AG04449 (cell line): ENCODE data around the gene WDFY2.

Experiments used
- CTCF ChIA-PET: fragments of 350-600 bp; formaldehyde crosslinking; extraction: SDS; loops from one replicate; lab custom pipeline; 2021; ENCODE audit warnings: antibody characterized with exemption; lab: Yijun Ruan, JAX
- POLR2A ChIA-PET: fragments of 400-600, 350-600 bp; formaldehyde crosslinking; extraction: SDS; loops from one replicate; lab custom pipeline; 2020; ENCODE audit warnings: antibody characterized with exemption, inconsistent platforms; lab: Yijun Ruan, JAX
- DNase-seq: peaks from one replicate; pipeline ENCODE4 v3.0.0-alpha.2; 2010; ENCODE audit warnings: low read depth, low spot score
- H3K4me3 ChIP-seq: 2 replicates; pipeline ENCODE4 v1.5.1; 2011; ENCODE audit warnings: low read depth, mild to moderate bottlenecking, control low read depth, low read length
- TF ChIP-seq, protein P1 (sequence below): IDR thresholded peaks from one replicate; pipeline ENCODE4 v1.5.1; 2011; ENCODE audit warnings: mild to moderate bottlenecking, moderate library complexity, low read length, control low read depth, inconsistent platforms; ENCODE audit not compliant: insufficient read depth; ENCODE audit errors: missing control alignments

WDFY2 gene

DNA sequence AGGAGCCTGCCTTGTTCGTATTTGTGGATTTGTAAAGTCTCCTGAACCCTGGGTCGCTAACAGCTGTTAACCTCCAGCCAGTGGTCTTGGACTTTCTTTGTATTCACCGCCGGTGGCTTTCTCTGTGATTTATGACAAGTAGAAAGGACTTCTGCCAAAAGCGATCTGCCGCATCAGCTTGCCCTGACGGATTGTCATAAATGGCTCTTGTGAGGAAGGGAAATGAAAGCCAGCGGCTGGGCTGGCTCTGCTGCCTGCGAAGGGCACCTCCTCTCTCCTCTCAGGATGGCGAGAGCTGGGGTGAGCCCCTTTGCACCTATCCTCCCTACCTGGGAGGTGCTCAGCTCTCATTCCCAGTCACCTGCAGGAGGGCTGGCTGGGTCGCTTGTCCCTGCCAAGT, 194.1 kb downstream of the WDFY2 start:
- ChIA-PET CTCF (interaction anchor here (1.1 kb wide), 1 partner anchor 24 kb away, joined by 3 read pairs; no protein-coding TSS in a partner anchor), POLR2A (no interaction called here)
- TF ChIP-seq, protein P1, sequence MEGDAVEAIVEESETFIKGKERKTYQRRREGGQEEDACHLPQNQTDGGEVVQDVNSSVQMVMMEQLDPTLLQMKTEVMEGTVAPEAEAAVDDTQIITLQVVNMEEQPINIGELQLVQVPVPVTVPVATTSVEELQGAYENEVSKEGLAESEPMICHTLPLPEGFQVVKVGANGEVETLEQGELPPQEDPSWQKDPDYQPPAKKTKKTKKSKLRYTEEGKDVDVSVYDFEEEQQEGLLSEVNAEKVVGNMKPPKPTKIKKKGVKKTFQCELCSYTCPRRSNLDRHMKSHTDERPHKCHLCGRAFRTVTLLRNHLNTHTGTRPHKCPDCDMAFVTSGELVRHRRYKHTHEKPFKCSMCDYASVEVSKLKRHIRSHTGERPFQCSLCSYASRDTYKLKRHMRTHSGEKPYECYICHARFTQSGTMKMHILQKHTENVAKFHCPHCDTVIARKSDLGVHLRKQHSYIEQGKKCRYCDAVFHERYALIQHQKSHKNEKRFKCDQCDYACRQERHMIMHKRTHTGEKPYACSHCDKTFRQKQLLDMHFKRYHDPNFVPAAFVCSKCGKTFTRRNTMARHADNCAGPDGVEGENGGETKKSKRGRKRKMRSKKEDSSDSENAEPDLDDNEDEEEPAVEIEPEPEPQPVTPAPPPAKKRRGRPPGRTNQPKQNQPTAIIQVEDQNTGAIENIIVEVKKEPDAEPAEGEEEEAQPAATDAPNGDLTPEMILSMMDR, result no peak
- DNase-seq, result no peak
- no peak overlapping the region for H3K4me3 ChIP-seq

DNA sequence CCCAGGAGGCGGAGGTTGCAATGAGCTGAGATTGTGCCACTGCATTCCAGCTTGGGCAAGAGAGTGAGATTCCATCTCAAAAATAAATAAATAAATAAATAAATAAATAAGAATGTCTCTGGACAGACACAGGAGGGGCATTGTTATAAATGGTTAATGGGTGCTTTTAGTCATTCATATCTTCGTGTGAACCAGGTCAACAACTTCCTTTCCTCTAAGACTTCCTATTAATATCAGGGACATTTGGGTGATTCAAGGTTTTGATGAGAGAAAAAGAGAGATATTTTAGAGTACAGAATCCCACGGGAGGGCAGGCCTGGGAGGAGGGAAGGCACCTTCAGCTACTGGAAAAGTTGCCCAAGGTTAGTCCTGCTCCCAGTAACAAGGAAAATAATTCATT, 195.8 kb downstream of the WDFY2 start:
- POLR2A ChIA-PET, result interaction anchor here (1.2 kb wide), 1 partner anchor 327 kb away, joined by 3 read pairs; no protein-coding TSS in a partner anchor
- TF ChIP-seq, protein P1, result no peak

DNA sequence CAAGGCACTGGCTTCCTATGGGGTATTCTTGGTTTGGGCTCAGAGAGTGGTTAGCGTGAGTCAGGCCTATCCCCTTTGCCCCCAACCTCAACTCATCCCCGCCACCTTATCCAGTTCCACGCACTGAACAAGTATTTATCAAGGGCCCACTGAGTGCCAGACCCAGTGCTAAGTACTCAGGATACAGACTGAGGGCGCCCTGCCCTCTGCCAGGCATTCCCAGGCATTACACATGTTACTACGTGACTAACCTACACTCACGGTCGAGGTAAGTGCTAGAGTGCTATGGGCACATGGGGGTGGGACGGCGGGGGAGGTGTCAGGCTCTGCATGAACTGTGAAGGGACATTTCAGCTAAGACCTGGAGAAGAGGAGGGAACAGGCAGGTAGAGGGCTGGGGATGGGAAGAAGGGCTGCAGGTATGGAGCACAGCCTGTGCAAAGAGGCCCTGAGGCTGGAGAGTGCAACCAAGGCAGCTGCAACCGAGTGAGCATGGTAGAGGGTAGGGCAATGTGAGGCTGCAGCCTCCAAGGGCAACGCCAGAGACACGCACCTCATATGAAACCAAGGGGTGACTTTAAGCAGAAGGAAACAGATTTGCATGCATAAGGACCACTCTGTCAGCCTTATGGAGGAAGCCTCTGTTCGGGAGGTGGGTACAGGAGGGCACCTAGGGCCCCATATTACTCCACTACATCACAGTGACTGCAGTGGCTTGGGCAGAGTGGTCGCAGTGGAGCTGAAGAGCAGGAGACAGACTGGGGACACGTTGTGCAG, 197.2 kb downstream of the WDFY2 start:
- ChIA-PET POLR2A (interaction anchor here (0.6 to 1.2 kb wide), 2 partner anchors 328 to 584 kb away, joined by 3 read pairs; no protein-coding TSS in a partner anchor), CTCF (interaction anchor here (0.7 to 2.5 kb wide), 10 partner anchors 9 to 349 kb away, joined by 3 to 10 read pairs (median 4); no protein-coding TSS in a partner anchor)
- TF ChIP-seq, protein P1, result peak; percentile 50
- no peak overlapping the region for H3K4me3 ChIP-seq
- no peak for DNase-seq

More for the DNA sequence above, 195.8 kb downstream of the WDFY2 start:
- H3K4me3 ChIP-seq, result no peak overlapping the region
- DNase-seq, result no peak
- CTCF ChIA-PET, result interaction anchor here (0.9 to 2.5 kb wide), 5 partner anchors 8 to 348 kb away, joined by 4 to 10 read pairs (median 6); no protein-coding TSS in a partner anchor

DNA sequence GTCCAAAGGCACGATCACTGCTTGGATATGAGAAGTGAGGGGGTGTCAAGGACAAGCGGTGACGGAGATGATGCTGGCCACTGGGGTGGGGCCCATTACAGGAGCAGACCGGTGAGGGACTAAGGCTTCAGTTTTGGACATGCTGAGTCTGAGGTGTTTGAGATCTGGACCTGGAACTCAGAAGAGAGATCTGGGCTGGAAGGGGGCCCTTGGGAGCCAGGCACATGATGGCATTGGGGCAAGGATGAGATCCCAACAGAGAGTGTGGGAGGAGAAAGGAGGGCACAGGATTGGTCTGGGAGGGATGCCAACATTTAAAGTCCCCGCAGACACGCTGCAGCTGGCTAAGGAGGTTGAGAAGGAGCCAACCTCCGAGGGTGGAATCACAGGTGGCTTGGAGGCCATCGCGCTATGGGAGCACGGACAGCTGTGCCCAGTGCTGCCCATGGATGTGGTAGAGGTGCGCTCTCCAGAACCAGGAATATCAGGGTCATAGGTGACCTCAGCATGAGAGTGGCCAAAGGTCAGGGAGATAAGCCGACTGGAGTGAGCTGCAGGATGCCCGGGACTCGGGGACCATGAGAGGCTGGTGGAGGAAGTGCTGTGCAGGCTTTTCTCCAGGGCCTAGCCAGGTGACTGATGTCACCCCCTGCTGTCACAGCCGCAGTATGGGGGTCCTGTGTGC, 197.9 kb downstream of the WDFY2 start:
- ChIA-PET CTCF (interaction anchor here (0.9 to 2.1 kb wide), 7 partner anchors 10 to 347 kb away, joined by 3 to 9 read pairs (median 4); no protein-coding TSS in a partner anchor), POLR2A (interaction anchor here (0.6 kb wide), 1 partner anchor 585 kb away, joined by 3 read pairs; no protein-coding TSS in a partner anchor)
- H3K4me3 ChIP-seq, result no peak overlapping the region
- no peak for DNase-seq
- TF ChIP-seq, protein P1, result no peak

DNA sequence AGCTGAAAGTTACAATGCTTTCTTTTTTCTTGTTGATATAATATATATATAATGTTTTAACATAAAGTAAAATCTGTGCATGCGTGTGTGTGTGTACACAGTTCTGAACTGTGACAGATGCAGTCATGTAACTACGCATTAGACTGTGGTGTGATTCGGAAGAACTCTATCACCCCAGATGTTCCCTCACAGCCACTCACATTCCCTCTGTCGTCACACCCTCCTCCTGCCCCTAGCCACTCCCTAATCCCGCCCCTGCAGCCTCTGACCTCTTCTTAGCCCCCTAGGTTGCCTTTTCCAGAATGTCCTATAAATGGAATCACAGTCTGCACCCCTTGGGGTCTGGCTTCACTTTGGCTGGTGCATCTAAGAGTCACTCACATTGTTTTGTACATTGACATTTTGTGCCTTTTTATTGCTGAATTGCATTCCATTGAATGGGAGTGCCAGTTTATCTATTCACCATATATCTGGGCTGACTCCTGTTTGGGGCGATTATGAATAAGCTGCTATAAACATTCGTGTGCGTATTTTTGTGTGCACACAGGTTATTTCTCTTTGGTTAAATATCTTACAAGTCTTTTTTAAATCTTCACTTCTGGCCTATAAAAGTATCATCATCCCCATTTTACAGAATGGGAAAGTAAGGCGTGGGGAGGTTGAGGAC, 199.3 kb downstream of the WDFY2 start:
- ChIA-PET POLR2A (interaction anchor here (0.7 kb wide), 1 partner anchor 330 kb away, joined by 3 read pairs; the partner anchor contains the start of gene INTS6), CTCF (interaction anchor here (0.6 to 1.7 kb wide), 3 partner anchors 14 to 307 kb away, joined by 3 to 5 read pairs (median 3); no protein-coding TSS in a partner anchor)
- TF ChIP-seq, protein P1, result no peak
- H3K4me3 ChIP-seq, result no peak overlapping the region
- DNase-seq, result no peak
